Spinal cord (tissue), 10 donors: ENCODE results near the gene TAMM41. TPM values are rescaled to one million over a fixed set of nuclear protein-coding genes. Genes with fewer than 3 reads are reported as not detected.
"Not testable (repeated sequence)": the region's sequence is repeated elsewhere in the genome, so short reads cannot be mapped to it uniquely, and the experiment has no call there.

ENCODE experiments used
- DNase-seq, 6 donors: peaks; one replicate each; pipeline versions ENCODE4 v3.0.0 to v3.0.0-alpha.2; 2013 to 2015; ENCODE audit warnings: low spot score in 6 of 6, low read depth in 4 of 6
- H3K27ac ChIP-seq: one replicate; pipeline ENCODE4 v1.5.1; 2013; ENCODE audit warnings: low read depth, low read length, control low read depth
- H3K27me3 ChIP-seq: one replicate; pipeline ENCODE4 v1.6.1; 2013; ENCODE audit warnings: low read length; ENCODE audit not compliant: control insufficient read depth, insufficient read depth
- H3K36me3 ChIP-seq: one replicate; pipeline ENCODE4 v1.6.1; 2013; ENCODE audit warnings: low read length; ENCODE audit not compliant: control insufficient read depth, insufficient read depth
- H3K4me1 ChIP-seq: one replicate; pipeline ENCODE4 v1.6.1; 2013; ENCODE audit warnings: low read length; ENCODE audit not compliant: control insufficient read depth, insufficient read depth
- H3K4me3 ChIP-seq: one replicate; pipeline ENCODE4 v1.5.1; 2013; ENCODE audit warnings: low read depth, low read length, control low read depth
- H3K9me3 ChIP-seq: one replicate; pipeline ENCODE4 v1.6.1; 2013; ENCODE audit warnings: low read length; ENCODE audit not compliant: control insufficient read depth, insufficient read depth
- WGBS: methylation state at CpG from one replicate; pipeline ENCODE4 v1.1.5; 2013; ENCODE audit warnings: missing lambda C conversion rate; ENCODE audit not compliant: insufficient coverage; 5-methylcytosine and 5-hydroxymethylcytosine counted together
- polyA plus RNA-seq, 2 donors: library from polyadenylated mRNA; unstranded; fragments of 120-200 nt; gene quantifications; one replicate each; pipeline ENCODE4 v1.2.1, GENCODE V29; 2013; ENCODE audit not compliant: insufficient read length in 2 of 2
- small RNA-seq: library from RNA; depleted of rRNA; stranded (forward); fragments of <200 nt; gene quantifications from one replicate; pipeline ENCODE3, GENCODE V24; 2014; ENCODE audit warnings: low replicate concordance
- total RNA-seq, 2 donors: library from RNA; depleted of rRNA in 1 of 2; stranded (reverse); fragments of 120-200 nt in 1 of 2; fragments of >200 nt in 1 of 2; gene quantifications; one replicate each; pipeline versions ENCODE4 v1.2.3 to v1.2.4, GENCODE V29; 2013 to 2014
- donor health status: healthy.

The TAMM41 gene
- total and polyA plus RNA-seq, 4 donors, result 13.5 to 22.4 (median 16.4) TPM

DNA sequence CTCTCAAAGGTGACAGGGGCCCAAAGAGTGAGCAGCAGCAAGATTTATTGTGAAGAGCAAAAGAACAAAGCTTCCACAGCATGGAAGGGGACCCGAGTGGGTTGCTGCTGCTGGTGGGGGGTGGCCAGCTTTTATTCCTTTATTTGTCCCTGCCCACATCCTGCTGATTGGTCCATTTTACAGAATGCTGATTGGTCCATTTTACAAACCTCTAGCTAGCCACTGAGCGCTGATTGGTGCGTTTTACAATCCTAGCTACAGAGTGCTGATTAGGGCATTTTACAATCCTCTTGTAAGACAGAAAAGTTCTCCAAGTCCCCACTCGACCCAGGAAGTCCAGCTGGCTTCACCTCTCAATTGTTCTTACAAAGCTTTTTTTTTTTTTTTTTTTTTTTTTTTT lies 94.4 kb downstream of the TAMM41 start:
- not testable (repeated sequence) for H3K36me3 ChIP-seq, H3K4me1 ChIP-seq, H3K4me3 ChIP-seq, H3K27me3 ChIP-seq, H3K9me3 ChIP-seq, DNase-seq, H3K27ac ChIP-seq
- WGBS, result 100% methylated on average over 2 of the region's 4 CpGs

DNA sequence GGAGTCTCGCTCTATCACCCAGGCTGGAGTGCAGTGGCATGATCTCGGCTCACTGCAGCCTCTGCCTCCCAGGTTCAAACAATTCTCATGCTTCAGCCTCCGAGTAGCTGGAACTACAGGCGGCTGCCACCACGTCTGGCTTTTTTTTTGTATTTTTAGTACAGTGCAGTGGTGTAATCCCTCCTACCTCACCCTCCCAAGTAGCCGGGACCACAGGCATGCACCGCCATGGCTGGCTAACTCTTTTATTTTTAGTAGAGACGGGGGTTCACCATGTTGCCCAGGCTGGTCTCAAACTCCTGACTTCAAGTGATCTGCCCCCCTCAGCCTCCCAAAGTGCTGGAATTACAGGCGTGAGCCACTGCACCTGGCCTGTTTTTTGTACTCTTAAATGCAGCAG lies 98.4 kb downstream of the TAMM41 start:
- H3K36me3 ChIP-seq, H3K4me1 ChIP-seq, H3K9me3 ChIP-seq, H3K27ac ChIP-seq, H3K27me3 ChIP-seq, DNase-seq, H3K4me3 ChIP-seq: not testable (repeated sequence)
- no CpG with 5 or more reads among the region's 9 CpGs for whole genome bisulfite sequencing

Small RNA genes lying within 50 kb of the gene (small RNA-seq; reads per million reads assigned to genes)
- gene CYCSP12, result not detected

Other genes starting within 250 kb of the TAMM41 start
- gene VGLL4, start 203.0 kb downstream of the TAMM41 start, total RNA-seq, result 100 to 1,000 TPM in 1 of 2 donors, 10 to 100 TPM in 1; 91.0 to 174 TPM
- 10 to 100 TPM; 87.8 to 98.6 TPM for gene VGLL4, start 203.0 kb downstream of the TAMM41 start, polyA plus RNA-seq
- 10 to 100 TPM; 11.7 to 68.5 TPM for gene SYN2, start 157.5 kb upstream of the TAMM41 start, total RNA-seq
- gene SYN2, start 157.5 kb upstream of the TAMM41 start, polyA plus RNA-seq, result 10 to 100 TPM; 75.2 to 75.6 TPM